Glutamatergic neuron (in vitro differentiated cells): ENCODE results near the gene ING4. TPM values are rescaled to one million over a fixed set of nuclear protein-coding genes. Genes with fewer than 3 reads are reported as not detected.
A peak's percentile ranks its signal among the peaks of the same experiment; 100 is the strongest.

Experiments
- DNase-seq: peaks from one replicate; pipeline ENCODE4 v3.0.0; 2022
- H3K27ac Mint-ChIP-seq: one replicate; pipeline ENCODE4 v1.8.0; 2020; ENCODE audit warnings: mild to moderate bottlenecking, mixed read lengths, inconsistent platforms; ENCODE audit not compliant: unreplicated experiment
- H3K27me3 Mint-ChIP-seq: one replicate; pipeline ENCODE4 v1.8.0; 2020; ENCODE audit warnings: mild to moderate bottlenecking, moderate library complexity, mixed read lengths, inconsistent platforms; ENCODE audit not compliant: unreplicated experiment
- H3K36me3 Mint-ChIP-seq: one replicate; pipeline ENCODE4 v1.8.0; 2020; ENCODE audit warnings: mild to moderate bottlenecking, mixed read lengths, inconsistent platforms; ENCODE audit not compliant: unreplicated experiment
- H3K4me1 Mint-ChIP-seq: one replicate; pipeline ENCODE4 v1.8.0; 2020; ENCODE audit warnings: mild to moderate bottlenecking, low read depth, mixed read lengths, inconsistent platforms; ENCODE audit not compliant: unreplicated experiment
- H3K4me3 Mint-ChIP-seq: one replicate; pipeline ENCODE4 v1.8.0; 2020; ENCODE audit warnings: mild to moderate bottlenecking, mixed read lengths, inconsistent platforms; ENCODE audit not compliant: unreplicated experiment
- H3K9me3 Mint-ChIP-seq: one replicate; pipeline ENCODE4 v1.8.0; 2020; ENCODE audit warnings: mild to moderate bottlenecking, moderate library complexity, mixed read lengths, inconsistent platforms; ENCODE audit not compliant: unreplicated experiment
- CTCF ChIP-seq: fragments of 200-600 bp; sonication (generic); IDR thresholded peaks from one replicate; pipeline ENCODE4 v1.5.0; 2021; ENCODE audit not compliant: partially characterized antibody, unreplicated experiment
- total RNA-seq: library from RNA; stranded (reverse); fragmentation: NEBNext Ultra II Directional; extraction: Animal tissue kit (Norgen Biotek cat#: 25700); gene quantifications from one replicate; pipeline ENCODE4 v1.2.1, GENCODE V29; 2021; ENCODE audit not compliant: unreplicated experiment

The ING4 gene
- total RNA-seq, 1 donor from 2014 or later = 76.9 TPM

- no peak for DNase-seq
- H3K27ac Mint-ChIP-seq = no peak overlapping the region
- no peak for TF ChIP-seq CTCF
- H3K36me3 Mint-ChIP-seq = no peaks in the 10 kb centered on the region
- H3K4me1 Mint-ChIP-seq = peaks cover 7% of the 10 kb centered on the region
- H3K27me3 Mint-ChIP-seq = peaks cover 10% of the 10 kb centered on the region
- H3K9me3 Mint-ChIP-seq = peaks cover 13% of the 10 kb centered on the region
- H3K4me3 Mint-ChIP-seq = no peak overlapping the region
Observed at GRCh38 chr12:6666211-6666610, 3.3 kb upstream of the ING4 start.

- H3K27me3 Mint-ChIP-seq = peaks cover 10% of the 10 kb centered on the region
- H3K4me1 Mint-ChIP-seq = peaks cover 7% of the 10 kb centered on the region
- H3K27ac Mint-ChIP-seq = no peak overlapping the region
- DNase-seq = no peak
- H3K36me3 Mint-ChIP-seq = no peaks in the 10 kb centered on the region
- no peak for TF ChIP-seq CTCF
- H3K9me3 Mint-ChIP-seq = peaks cover 13% of the 10 kb centered on the region
- no peak overlapping the region for H3K4me3 Mint-ChIP-seq
Observed at GRCh38 chr12:6664902-6665301, 2.0 kb upstream of the ING4 start.

- Mint-ChIP-seq H3K27ac (peak overlapping the region; percentile 99), H3K4me3 (peak overlapping the region; percentile 95), H3K9me3 (peaks cover 13% of the 10 kb centered on the region), H3K36me3 (no peaks in the 10 kb centered on the region), H3K27me3 (peaks cover 10% of the 10 kb centered on the region), H3K4me1 (peaks cover 7% of the 10 kb centered on the region)
- no peak for TF ChIP-seq CTCF
- DNase-seq = no peak
Observed at GRCh38 chr12:6662602-6662905, 365 bp downstream of the ING4 start.

- Mint-ChIP-seq H3K9me3 (peaks cover 4% of the 10 kb centered on the region), H3K27me3 (peaks cover 2% of the 10 kb centered on the region), H3K4me3 (no peak overlapping the region), H3K4me1 (no peaks in the 10 kb centered on the region), H3K27ac (no peak overlapping the region), H3K36me3 (peaks cover 4% of the 10 kb centered on the region)
- no peak for TF ChIP-seq CTCF
- no peak for DNase-seq
Observed at GRCh38 chr12:6653987-6654386, 8.9 kb downstream of the ING4 start.

- H3K36me3 Mint-ChIP-seq = peaks cover 4% of the 10 kb centered on the region
- DNase-seq = no peak
- H3K27ac Mint-ChIP-seq = no peak overlapping the region
- H3K27me3 Mint-ChIP-seq = peaks cover 2% of the 10 kb centered on the region
- peaks cover 4% of the 10 kb centered on the region for H3K9me3 Mint-ChIP-seq
- TF ChIP-seq CTCF = no peak
- H3K4me1 Mint-ChIP-seq = no peaks in the 10 kb centered on the region
- no peak overlapping the region for H3K4me3 Mint-ChIP-seq
Observed at GRCh38 chr12:6653342-6653741, 9.6 kb downstream of the ING4 start.
